Activated T-cell treated with anti-CD3 and anti-CD28 coated beads for 1 hour (primary cell): Measurements from ENCODE around the gene LMBRD1.
"Not testable (repeated sequence)": the region's sequence is repeated elsewhere in the genome, so short reads cannot be mapped to it uniquely, and the experiment has no call there.

Source experiments
- DNase-seq: peaks from one replicate; pipeline ENCODE4 v3.0.0-alpha.2; 2020; ENCODE audit warnings: low read depth

LMBRD1 gene

DNA sequence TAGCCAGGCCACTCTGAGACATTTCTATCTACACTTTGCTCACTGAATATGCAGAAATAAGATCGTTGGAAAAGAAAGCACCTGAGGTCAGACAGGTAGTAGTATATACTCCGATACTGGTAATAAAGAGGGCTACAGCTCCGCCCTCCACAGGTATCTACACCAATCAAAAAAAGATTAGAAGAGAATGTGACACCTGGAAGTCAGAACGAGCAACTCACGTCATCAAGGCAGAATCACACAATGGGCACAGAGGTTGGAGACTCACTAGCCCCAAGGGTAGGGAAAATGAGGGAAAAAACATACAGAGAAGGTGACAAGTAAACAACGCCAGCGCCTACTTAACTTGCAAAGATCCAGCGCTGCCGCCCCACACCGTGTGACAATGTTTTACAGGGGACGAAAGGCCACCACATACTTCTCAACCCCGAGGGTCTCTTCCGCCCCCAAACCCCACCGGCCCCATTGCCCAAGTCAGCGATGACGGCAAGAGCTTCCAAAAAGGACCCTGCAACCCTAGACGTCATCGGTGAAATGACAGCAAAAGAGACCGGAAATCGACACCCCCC, 653 bp downstream of the LMBRD1 start:
- DNase-seq = peak; percentile 19

DNA sequence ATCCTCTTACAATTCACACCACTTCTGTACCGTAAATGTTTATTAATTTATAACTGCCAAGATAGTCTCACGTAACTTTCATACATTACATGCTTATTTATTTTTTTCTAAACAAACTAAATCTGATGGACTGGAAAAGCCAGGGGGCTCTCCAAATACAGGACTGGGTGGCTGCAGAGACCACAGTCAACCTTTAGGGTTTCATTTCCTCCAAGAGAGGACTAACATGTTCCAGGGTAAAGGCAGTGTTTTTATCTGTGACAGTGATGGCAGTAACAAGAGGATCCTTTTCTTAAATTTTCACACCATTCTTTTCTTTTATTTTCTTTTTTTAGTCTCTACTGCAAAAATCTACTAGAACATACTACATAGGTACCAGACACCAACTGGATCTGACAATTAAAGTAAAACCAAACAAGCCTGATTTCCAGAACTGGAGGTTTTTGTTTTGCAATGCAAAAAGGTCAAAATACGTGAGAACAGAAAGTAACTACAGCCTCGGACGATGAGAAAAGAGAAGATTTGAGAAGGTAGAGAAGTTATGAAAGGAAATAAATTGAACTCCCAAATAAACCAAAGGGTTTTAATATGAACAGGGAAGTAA, 1.2 kb downstream of the LMBRD1 start:
- DNase-seq = no peak

DNA sequence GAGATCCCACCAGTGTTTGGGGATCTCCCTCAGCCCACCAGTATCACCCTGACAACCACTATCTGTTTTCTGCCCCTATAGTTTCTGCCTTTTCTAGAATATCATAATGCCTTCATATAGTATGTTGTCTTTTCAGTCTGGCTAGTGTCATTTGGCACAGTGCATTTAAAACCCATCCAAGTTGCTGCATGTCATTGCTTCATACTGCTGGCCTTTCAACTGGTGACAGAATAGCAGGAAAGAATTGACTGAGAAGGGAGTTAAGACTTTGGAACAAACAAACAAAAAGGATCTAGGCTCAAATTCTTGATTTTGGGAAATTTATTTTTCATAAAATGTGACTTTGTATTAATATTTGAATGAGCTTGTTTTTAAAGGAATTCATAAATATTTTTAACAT, 4.5 kb downstream of the LMBRD1 start:
- DNase-seq = no peak

DNA sequence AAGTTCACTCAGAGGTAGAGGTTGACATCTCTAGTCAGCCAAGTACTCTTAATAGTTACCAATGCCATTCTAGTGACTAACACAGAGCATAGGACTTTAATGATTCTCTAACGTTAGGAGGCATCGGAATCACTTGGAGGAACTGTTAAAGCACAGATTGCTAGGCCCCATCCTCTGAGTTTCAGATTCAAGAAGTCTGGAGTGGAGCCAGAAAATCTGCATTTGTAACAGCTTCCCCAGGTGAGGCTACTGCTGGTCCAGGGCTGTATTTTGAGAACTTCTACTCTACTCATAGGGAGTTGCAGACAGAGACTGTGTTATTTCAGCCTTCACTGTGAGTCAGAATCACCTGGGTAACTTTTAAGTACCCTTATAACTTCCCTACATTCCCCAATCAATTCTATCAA, 5.7 kb downstream of the LMBRD1 start:
- no peak for DNase-seq

DNA sequence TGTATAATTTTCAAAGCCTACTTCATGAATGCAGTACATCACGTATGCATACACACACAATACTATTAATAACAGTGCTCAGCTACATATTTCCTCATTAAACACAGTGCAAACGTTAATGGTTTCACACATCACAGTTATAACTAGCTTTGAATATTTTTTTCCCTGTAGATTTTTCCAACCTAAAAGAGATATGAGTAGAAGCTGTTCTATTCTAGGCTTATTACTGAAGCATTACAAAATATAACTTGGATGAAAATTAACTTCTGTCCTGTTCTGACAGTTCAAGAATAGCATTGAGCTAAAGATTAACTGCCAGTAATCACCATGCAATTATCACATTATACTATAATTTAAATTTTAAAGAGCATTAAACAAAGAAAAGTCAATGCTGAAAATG, 6.2 kb downstream of the LMBRD1 start:
- DNase-seq = no peak

DNA sequence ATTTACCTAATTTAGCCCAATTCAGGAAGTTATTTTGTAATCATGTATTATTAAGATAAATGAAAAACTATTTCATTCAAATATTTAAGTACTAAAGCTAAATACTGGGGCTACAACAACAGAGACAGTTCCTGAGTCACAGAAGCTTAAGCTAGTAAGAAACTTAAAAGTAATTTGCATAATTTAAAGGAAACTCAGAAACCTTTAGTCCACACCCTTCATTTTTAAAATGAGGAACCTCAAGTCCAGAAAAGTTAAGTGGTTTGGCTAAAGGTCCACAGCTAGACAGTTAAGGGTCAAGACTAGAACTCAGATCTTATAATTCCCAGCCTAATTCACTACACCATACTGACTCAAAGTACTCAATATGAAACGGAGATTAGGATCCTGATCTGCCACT, 7.2 kb downstream of the LMBRD1 start:
- DNase-seq = no peak

DNA sequence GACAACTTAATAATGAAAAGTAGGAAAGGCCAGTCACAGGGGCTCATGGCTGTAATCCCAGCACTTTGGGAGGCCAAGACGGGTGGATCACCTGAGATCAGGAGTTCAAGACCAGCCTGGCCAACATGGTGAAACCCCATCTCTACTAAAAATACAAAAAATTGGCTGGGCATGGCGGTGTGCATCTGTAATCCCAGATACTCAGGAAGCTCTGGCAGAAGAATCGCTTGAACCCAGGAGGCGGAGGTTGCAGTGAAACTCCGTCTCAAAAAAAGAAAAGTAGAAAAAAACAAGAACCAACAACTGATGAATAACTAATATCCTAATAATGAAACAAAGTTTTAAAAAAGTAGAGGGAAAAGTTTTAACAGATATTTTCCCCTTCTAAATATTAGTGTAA, 9.4 kb downstream of the LMBRD1 start:
- not testable (repeated sequence) for DNase-seq

DNA sequence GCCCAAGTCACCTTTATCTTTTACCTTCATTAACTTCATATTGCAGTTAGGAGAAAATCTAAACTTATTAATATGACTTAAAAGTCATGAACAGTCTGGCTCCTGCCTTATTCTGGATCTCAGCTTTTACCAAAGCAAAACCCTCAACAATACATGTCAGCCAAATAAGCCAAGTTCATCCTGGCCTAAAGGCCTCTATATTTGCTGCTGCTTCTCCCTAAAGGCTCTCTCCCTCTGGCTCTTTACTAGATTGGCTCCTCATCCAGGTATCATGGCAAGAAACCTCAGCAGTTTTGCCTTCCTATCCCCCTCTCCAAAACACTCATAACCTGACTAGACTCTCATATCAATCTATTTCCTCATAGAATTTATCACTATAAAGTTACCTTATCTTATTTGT, 11.1 kb downstream of the LMBRD1 start:
- no peak for DNase-seq

DNA sequence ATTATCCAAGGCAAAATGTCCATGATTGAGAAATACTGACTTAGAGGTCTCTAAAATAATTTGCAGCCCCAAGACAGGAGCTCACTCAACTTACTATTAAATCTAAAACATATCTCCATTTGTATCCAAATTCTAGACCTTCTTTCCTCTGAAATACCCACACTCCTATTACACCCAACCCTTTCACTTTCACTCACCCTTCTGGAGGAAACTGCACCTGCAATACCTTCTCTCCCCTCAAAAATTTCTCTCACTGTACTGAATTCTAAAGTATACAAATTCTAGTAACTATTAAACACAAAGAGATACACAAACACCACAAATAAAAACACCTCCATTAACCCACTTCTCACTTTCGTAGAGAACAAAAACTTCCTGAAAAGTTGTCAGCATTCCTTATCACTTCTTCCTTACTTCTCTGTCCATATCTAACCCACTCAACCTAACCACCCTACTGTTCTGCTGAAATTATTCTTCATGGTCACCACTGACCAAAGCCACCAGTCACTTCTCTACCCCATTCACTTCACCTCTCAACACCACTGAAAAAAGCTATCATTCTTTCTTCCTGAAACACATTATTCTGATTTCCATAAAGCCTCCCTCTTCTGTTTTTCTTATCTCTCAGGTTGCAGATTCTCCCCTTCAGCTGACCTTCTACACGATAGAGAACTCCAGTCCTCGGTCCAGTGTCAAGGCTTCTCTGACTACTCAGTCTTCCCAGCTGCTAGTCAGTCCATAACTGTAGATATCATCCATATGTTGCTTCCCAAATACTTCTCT, 12.0 kb downstream of the LMBRD1 start:
- no peak for DNase-seq

DNA sequence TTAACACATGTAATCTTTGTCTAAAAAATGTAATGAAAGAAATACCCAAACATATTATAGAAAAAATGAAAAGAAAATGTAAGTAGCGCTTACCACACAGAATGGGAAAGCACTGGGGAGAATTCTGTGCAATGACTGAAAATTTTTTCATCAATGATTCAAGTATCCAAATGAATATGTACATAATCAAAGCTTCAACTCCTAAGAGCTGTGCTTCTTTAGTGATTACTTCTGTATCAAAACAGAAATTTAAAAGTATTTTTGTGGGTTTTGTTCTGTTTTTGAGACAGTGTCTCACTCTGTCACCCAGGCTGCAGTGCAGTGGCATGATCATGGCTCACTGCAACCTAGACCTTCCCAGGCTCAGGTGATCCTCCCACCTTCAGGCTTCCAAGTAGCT, 13.7 kb downstream of the LMBRD1 start:
- DNase-seq = no peak

DNA sequence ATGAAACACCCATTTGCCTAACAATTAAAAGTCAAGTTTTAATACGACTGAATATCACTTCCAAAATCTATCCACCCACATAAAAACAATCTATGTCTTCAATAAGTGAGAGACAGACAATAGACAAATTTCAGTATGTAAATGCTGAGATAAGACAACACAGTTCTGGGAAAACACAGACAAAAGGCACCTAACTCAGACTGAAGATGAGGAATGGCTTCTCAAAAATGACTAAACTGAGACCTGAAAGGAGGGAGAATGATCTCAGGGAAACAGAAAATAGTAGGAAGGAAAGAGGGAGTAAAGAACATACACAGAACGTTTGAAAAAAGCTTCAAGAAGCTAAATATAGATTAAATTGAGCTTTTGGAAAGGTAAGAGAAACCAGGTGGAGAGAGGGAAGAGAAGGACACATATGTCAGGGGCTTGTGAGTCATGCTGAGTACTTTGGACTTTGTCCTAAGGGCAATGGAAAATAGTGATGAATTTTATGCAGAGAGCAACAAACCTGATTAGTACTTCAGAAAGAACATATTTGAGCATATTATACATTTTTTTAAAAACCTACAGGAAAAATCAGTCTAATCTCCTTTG, 16.1 kb downstream of the LMBRD1 start:
- DNase-seq = no peak

DNA sequence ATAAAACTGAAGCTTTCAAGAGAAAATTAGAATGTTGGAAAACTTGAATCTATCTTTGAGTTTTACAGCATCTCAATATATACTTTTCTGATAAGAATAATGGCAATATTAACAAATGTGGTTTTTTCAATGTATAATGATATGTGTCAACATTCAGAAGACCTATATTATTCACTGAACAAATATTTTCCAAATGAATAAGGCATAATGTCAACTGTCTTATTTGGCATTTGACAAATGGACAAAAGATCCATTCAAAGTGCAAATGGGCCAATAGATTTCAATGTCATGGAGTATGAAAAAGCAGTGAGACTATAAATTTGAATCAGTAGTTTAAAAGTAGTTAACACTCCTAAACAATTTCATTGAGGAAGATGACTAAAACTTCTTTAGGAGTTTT, 20.9 kb downstream of the LMBRD1 start:
- no peak for DNase-seq

DNA sequence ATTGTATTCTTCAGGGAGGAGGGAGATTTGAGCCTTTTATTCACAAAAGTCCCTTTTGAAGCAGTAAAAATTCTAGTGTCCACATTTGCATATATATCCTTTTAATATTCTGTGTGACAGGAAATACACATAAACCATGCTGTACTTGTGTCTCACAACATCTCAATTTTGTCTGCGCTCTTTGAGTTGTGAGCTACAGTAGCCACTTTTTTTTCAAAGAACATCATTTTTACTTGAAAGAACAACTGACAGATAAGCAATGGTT, 21.3 kb downstream of the LMBRD1 start:
- DNase-seq = no peak

DNA sequence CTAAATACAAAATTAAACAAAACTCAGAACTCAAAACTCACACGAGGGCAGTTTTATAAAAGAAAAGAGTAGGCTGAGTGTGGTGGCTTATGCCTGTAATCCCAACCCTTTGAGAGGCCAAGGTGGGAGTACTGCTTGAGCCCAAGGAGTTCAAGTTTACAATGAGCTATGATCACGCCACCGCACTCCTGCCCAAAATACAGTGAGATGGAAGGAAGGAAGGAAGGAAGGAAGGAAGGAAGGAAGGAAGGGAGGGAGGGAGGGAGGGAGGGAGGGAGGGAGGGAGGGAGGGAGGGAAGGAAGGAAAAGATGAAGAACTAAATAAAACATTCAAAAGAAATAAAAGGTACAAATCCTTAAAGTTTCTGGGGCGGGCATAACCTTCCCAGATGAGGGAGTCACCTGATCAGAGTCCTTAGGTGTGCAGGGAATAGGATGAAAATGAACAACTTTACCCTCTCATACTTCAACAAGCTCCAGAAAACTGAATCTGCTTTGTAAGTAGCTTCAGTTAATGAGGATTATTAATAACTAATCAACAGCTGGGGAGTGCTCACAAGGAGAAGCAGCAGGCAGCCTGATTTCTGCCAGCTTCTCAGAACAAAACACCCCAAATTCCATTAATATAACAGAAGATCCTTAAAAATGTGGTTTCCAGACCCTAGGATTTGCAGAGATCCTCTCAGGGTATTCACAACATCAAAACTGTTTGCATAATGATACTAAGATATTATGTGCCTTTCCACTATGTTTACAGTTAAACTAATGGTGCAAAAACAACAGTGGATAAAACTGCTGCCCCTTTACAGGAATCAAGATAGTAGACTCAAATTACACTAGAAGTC, 21.8 kb downstream of the LMBRD1 start:
- no peak for DNase-seq

DNA sequence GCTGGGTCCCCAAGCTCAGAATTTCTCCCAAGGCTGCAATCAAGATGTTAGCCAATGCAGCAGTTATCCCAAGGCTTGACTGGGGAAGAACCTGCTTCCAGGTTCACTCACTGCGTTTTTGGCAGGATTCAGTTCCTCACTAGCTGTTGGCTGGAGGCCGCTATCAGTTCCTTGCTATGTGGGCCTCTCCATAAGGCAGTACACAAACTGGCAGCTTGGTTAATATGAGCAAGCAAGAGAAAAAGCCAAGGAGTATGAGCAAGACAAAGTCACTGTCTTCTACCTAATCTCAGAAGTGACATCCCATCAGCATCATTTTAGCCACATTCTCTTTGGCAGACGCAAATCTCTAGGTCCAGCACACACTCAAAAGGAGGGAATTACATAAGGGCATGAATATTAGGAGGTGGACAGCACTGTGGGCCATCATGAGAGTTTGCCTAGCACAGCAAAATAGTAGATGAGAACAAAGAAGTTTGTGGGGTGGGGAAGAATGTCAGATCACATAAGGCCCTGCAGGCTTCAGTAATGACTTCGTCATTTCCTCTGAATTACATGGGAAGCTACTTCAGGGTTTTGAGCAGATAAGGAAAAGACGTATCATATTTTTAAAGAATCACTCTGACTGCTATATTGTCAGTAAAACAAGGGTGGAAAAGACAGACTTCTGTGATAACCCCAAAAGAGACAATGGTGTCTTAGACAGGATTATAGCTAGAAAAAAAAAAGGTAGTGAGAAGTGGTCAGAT, 25.5 kb downstream of the LMBRD1 start:
- no peak for DNase-seq

DNA sequence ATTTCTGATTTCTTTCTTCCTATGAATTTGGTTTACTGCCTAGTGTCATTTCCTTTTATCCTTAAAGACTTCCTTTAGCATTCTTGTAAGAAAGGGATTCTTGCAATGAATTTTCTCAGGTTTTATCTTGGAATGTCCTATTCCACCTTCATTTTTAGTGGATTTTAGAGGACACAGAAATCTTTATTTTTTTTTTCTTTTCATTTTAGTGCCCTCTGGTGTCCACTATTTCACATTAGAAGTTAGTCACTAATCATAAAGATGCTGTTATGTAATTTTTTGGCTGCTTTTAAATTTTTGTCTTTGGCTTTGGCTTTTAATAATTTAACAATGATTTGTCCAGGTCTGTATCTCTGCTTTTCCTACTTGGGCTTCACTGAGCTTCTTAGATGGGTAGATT, 28.1 kb downstream of the LMBRD1 start:
- DNase-seq = no peak

DNA sequence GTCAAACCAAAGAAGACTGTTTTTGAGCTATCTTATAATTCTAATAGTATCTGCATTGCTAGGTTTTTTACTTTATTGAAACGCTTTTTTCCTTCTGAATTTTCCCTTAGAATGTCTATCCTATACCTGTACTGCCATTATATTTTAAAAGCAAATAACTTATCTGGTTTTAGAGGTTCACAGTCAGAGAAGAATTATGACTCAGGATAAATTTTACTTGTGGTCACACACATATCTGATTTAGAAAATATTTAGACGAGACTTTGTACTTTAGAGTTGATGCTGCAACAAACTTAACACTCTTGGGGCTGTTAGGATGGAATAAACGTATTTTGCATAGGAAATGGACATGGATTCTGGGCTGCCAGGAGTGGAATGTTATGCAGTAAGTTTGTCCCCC, 33.0 kb downstream of the LMBRD1 start:
- DNase-seq = no peak

DNA sequence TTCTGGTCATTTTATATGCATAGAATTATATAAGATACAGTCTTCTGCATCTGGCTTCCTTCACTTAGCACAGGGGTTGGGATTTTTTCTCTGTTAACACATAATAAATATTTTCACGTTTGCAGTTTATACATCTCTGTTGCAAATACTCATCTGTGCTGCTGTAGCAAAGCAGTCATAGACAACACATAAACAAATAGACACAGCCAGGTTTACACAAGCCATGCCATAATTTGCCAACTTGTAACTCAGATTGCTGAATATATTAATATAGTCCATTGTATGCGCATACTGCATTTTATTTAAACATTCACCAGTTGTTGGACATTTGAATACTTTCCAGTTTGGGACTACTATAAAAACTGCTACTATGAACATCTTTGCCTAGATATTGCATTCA, 35.0 kb downstream of the LMBRD1 start:
- no peak for DNase-seq

DNA sequence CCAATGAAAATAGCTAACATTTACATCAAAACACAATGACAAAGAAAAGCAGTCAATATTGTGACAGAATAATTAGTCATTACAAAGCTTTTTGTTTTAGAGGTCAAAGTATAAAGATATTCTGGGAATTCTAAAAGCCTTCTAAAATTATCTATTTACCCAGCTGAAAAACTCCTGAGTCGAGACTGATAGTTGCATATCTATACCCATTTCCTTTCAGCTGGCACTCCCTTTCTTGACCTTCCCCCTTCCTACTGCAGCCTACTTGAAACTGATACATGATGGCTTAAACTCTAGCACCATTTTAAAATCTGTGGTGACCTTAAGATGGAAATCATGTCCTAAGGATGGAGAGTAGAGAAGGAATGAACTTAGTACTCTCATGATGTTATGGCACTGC, 38.6 kb downstream of the LMBRD1 start:
- no peak for DNase-seq

DNA sequence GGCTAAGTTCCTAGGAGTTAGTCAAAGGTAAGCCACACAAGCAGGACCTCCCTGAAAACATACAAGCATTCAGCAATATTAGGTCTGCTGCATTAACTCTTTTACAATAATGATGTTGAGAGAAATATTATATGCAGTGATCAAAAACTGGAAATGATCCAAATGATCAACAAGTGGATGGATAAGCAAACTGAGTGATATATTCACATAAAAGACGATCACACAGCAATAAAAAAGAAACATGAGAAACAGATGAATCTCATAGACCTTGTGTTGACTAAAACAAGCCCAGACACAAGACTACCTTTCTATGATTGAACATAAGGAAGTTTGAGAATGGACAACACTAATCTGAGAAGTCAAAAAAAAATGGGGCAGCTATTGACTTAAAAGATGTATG, 39.9 kb downstream of the LMBRD1 start:
- no peak for DNase-seq

DNA sequence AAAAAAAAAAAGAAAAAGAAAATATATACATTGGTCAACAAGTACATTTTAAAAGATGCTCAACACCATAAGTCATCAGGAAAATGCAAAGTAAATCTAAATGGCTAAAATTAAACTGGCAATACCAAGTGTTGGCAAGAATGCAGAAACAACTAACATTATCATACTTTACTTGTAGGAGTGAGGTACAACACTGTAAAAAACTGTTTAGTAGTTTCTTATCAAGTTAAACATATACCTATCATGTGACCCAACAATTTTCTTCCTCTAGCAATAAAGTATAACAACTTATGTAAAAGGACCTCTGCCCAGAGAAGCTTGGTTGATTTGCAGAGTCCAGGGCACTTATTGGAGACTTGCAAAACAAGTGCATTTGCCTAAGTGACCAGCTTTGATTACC, 40.4 kb downstream of the LMBRD1 start:
- no peak for DNase-seq

DNA sequence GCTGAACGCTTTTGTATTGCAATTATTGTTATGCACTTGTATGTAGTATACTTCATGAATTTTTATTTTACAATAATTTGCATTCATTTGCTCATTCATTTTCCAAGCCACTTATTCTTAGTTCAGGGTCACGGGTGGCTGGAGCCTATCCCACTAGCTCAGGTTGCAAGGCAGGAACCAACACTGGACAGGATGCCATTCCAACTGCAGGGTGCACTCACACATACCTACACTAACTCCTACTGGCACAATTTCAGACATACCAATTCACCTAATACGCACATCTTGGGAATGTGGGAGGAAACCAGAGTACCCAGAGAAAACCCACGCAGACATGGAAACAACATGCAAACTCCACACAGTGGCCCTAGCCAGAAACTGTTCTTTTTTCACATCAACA, 61.8 kb downstream of the LMBRD1 start:
- DNase-seq = no peak
